ENCODE measurements around the gene MRC2.

GRCh38 chr17:62712171-62712581, 84.7 kb downstream of the MRC2 start:
- TF ChIP-seq EZH2 (optimal IDR thresholded peaks at IDR 0.05; ENCODE audit: low read depth, low read length) (no peak), CTCF (IDR thresholded peaks at IDR 0.05; ENCODE audit: low read length) (no peak)

Data from MM.1S (cell line).